Measurements from ENCODE around the gene RNU1-2.
"Not testable (repeated sequence)": the region's sequence is repeated elsewhere in the genome, so short reads cannot be mapped to it uniquely, and the experiment has no call there.

The RNU1-2 gene

GRCh38 chr1:16896316-16897055 lies 706 bp downstream of the RNU1-2 start:
- H3K4me1 ChIP-seq (ENCODE audit: low read depth, poor library complexity, severe bottlenecking) = peaks cover 39% of the 10 kb centered on the region
- peak overlapping the region; percentile 28; the same call in 1 of the 2 replicates for H3K9ac ChIP-seq
- H3K4me2 ChIP-seq = peak overlapping the region; percentile 99
- not testable (repeated sequence) for H3K79me2 ChIP-seq (ENCODE audit: insufficient read depth, low read depth); H3K4me3 ChIP-seq (IDR thresholded peaks at IDR 0.05; ENCODE audit: insufficient read depth, low read depth, low read length); H3K27me3 ChIP-seq (ENCODE audit: insufficient read depth, low read depth); H4K20me1 ChIP-seq (ENCODE audit: insufficient read depth); H3K36me3 ChIP-seq (ENCODE audit: insufficient read depth)
- H3K27ac ChIP-seq = peak overlapping the region; percentile 99
- peak overlapping the region; percentile 54; the same call in 1 of the 2 replicates for H2AFZ ChIP-seq (ENCODE audit: low read depth)

DNA sequence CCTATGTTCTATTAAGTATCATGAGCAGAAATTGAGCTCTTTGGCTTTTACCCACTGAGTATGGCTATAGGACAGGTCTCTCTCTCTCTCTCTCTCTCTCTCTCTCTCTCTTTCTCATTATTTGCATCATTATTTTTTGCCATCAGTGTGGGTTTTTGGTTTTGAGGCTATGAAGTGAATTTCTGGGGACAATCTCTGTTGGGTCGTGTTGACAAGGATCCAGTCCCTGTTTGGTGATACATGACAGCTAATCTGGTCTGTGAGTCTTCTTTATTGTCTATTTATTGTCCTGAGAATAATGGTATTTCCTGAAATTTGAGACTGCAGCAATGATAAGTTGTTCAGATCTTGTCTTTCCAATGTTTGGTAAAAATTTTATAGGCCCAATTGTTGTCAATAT lies 1.9 kb downstream of the RNU1-2 start:
- H3K79me2 ChIP-seq (ENCODE audit: insufficient read depth, low read depth) = not testable (repeated sequence)

DNA sequence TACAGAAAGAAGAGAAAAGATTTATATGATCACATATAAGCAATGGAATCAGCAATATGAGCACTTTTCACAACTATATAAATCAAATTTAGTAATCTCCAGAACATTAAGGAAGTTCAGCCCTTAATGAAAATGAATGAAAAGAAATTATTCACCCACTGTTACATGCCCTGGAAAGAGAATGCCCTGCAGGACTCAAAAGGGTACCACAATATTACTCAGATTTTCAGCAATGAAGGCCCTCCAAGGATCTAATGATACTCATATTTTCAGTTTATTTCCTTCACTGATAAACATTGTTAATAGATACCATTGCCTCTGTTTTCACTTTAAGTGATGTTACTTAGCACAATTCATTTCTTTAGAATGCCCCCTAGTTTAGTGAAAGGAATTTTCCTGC lies 2.5 kb downstream of the RNU1-2 start:
- not testable (repeated sequence) for H3K4me3 ChIP-seq (IDR thresholded peaks at IDR 0.05; ENCODE audit: insufficient read depth, low read depth, low read length); H3K9ac ChIP-seq; H3K36me3 ChIP-seq (ENCODE audit: insufficient read depth); H4K20me1 ChIP-seq (ENCODE audit: insufficient read depth); H3K4me2 ChIP-seq; H3K79me2 ChIP-seq (ENCODE audit: insufficient read depth, low read depth); H3K27ac ChIP-seq; H2AFZ ChIP-seq (ENCODE audit: low read depth); H3K27me3 ChIP-seq (ENCODE audit: insufficient read depth, low read depth)
- H3K4me1 ChIP-seq (ENCODE audit: low read depth, poor library complexity, severe bottlenecking) = peaks cover 57% of the 10 kb centered on the region

More for the DNA sequence above, 1.9 kb downstream of the RNU1-2 start:
- Histone ChIP-seq H3K4me2 (peak overlapping the region; percentile 99; the same call in 1 of the 2 replicates), H3K4me1 (ENCODE audit: low read depth, poor library complexity, severe bottlenecking) (peaks cover 50% of the 10 kb centered on the region)
- H3K36me3 ChIP-seq (ENCODE audit: insufficient read depth); H2AFZ ChIP-seq (ENCODE audit: low read depth); H3K27ac ChIP-seq; H4K20me1 ChIP-seq (ENCODE audit: insufficient read depth); H3K27me3 ChIP-seq (ENCODE audit: insufficient read depth, low read depth); H3K4me3 ChIP-seq (IDR thresholded peaks at IDR 0.05; ENCODE audit: insufficient read depth, low read depth, low read length); H3K9ac ChIP-seq: not testable (repeated sequence)

GRCh38 chr1:16899020-16899419 lies 3.2 kb downstream of the RNU1-2 start:
- H3K36me3 ChIP-seq (ENCODE audit: insufficient read depth); H3K27me3 ChIP-seq (ENCODE audit: insufficient read depth, low read depth); H3K79me2 ChIP-seq (ENCODE audit: insufficient read depth, low read depth); H3K9ac ChIP-seq; H3K4me3 ChIP-seq (IDR thresholded peaks at IDR 0.05; ENCODE audit: insufficient read depth, low read depth, low read length); H2AFZ ChIP-seq (ENCODE audit: low read depth); H4K20me1 ChIP-seq (ENCODE audit: insufficient read depth); H3K27ac ChIP-seq; H3K4me2 ChIP-seq: not testable (repeated sequence)
- H3K4me1 ChIP-seq (ENCODE audit: low read depth, poor library complexity, severe bottlenecking) = peaks cover 59% of the 10 kb centered on the region

GRCh38 chr1:16900751-16901150 lies 5.0 kb downstream of the RNU1-2 start:
- H3K79me2 ChIP-seq (ENCODE audit: insufficient read depth, low read depth) = no peaks in the 10 kb centered on the region
- no peak overlapping the region for H3K9ac ChIP-seq
- H3K4me1 ChIP-seq (ENCODE audit: low read depth, poor library complexity, severe bottlenecking) = peaks cover 64% of the 10 kb centered on the region
- H4K20me1 ChIP-seq (ENCODE audit: insufficient read depth) = no peaks in the 10 kb centered on the region
- TF ChIP-seq CTCF (conservative IDR thresholded peaks at IDR 0.05; ENCODE audit: low read depth, low read length) = 0 out of 2 replicates have a peak, but pooled peaks have one; percentile 24
- no peaks in the 10 kb centered on the region for H3K27me3 ChIP-seq (ENCODE audit: insufficient read depth, low read depth)
- H3K4me3 ChIP-seq (IDR thresholded peaks at IDR 0.05; ENCODE audit: insufficient read depth, low read depth, low read length) = no peak overlapping the region
- H3K4me2 ChIP-seq = no peak overlapping the region
- no peak overlapping the region for H2AFZ ChIP-seq (ENCODE audit: low read depth)
- H3K36me3 ChIP-seq (ENCODE audit: insufficient read depth) = no peaks in the 10 kb centered on the region
- no peak overlapping the region for H3K27ac ChIP-seq

GRCh38 chr1:16901371-16901770 lies 5.6 kb downstream of the RNU1-2 start:
- H3K27me3 ChIP-seq (ENCODE audit: insufficient read depth, low read depth); H2AFZ ChIP-seq (ENCODE audit: low read depth); H3K4me2 ChIP-seq; H3K9ac ChIP-seq; H3K27ac ChIP-seq; H3K36me3 ChIP-seq (ENCODE audit: insufficient read depth); H3K79me2 ChIP-seq (ENCODE audit: insufficient read depth, low read depth); H3K4me3 ChIP-seq (IDR thresholded peaks at IDR 0.05; ENCODE audit: insufficient read depth, low read depth, low read length); H4K20me1 ChIP-seq (ENCODE audit: insufficient read depth): not testable (repeated sequence)
- peaks cover 70% of the 10 kb centered on the region for H3K4me1 ChIP-seq (ENCODE audit: low read depth, poor library complexity, severe bottlenecking)

GRCh38 chr1:16903054-16903453 lies 7.3 kb downstream of the RNU1-2 start:
- Histone ChIP-seq H3K79me2 (ENCODE audit: insufficient read depth, low read depth) (no peaks in the 10 kb centered on the region), H3K4me2 (peak overlapping the region; percentile 97), H3K27me3 (ENCODE audit: insufficient read depth, low read depth) (no peaks in the 10 kb centered on the region), H4K20me1 (ENCODE audit: insufficient read depth) (no peaks in the 10 kb centered on the region), H3K27ac (peak overlapping the region; percentile 94), H3K9ac (peak overlapping the region; percentile 91; the same call in 1 of the 2 replicates), H3K36me3 (ENCODE audit: insufficient read depth) (no peaks in the 10 kb centered on the region), H3K4me1 (ENCODE audit: low read depth, poor library complexity, severe bottlenecking) (peaks cover 62% of the 10 kb centered on the region), H2AFZ (ENCODE audit: low read depth) (peak overlapping the region; percentile 78), H3K4me3 (IDR thresholded peaks at IDR 0.05; ENCODE audit: insufficient read depth, low read depth, low read length) (no peak overlapping the region)
- no peak for TF ChIP-seq CTCF (conservative IDR thresholded peaks at IDR 0.05; ENCODE audit: low read depth, low read length)

Measured in KMS-11 (cell line).